HK-2 (cell line): ENCODE measurements around the gene DISP2.

Experiments used
- DNase-seq: peaks from one replicate; pipeline ENCODE4 v3.0.0-alpha.2; 2018; ENCODE audit not compliant: unreplicated experiment

The DISP2 gene

GRCh38 chr15:40365624-40366456 lies 7.8 kb downstream of the DISP2 start:
- DNase-seq = no peak

- no peak for DNase-seq
Observed at GRCh38 chr15:40366457-40367370, 8.7 kb downstream of the DISP2 start.

GRCh38 chr15:40367371-40367685 lies 9.3 kb downstream of the DISP2 start:
- DNase-seq = no peak

- peak; percentile 83 for DNase-seq
Observed at GRCh38 chr15:40367686-40368611, 9.9 kb downstream of the DISP2 start.

- DNase-seq = no peak
Observed at GRCh38 chr15:40368719-40369473, 10.9 kb downstream of the DISP2 start.

- no peak for DNase-seq
Observed at GRCh38 chr15:40369474-40369869, 11.5 kb downstream of the DISP2 start.

- DNase-seq = no peak
Observed at GRCh38 chr15:40369971-40370370, 12.0 kb downstream of the DISP2 start.

- DNase-seq = no peak
Observed at GRCh38 chr15:40372981-40373380, 15.0 kb downstream of the DISP2 start.

- no peak for DNase-seq
Observed at GRCh38 chr15:40377606-40378005, 19.6 kb downstream of the DISP2 start.

- DNase-seq = no peak
Observed at GRCh38 chr15:40379374-40379773, 21.4 kb downstream of the DISP2 start.

- peak; percentile 49 for DNase-seq
Observed at GRCh38 chr15:40379853-40380252, 21.8 kb downstream of the DISP2 start.

GRCh38 chr15:40380636-40381035 lies 22.6 kb downstream of the DISP2 start:
- DNase-seq = no peak

- no peak for DNase-seq
Observed at GRCh38 chr15:40381818-40382529, 24.0 kb downstream of the DISP2 start.

GRCh38 chr15:40382580-40383456 lies 24.8 kb downstream of the DISP2 start, which contains the start of gene KNSTRN:
TSS of gene KNSTRN (plus strand) at chr15:40382721. CDS start at chr15:40382836, 115 bp downstream.
- peak; percentile 83 for DNase-seq

- no peak for DNase-seq
Observed at GRCh38 chr15:40386480-40386879, 28.5 kb downstream of the DISP2 start.

GRCh38 chr15:40388941-40389823 lies 31.2 kb downstream of the DISP2 start:
- no peak for DNase-seq

- no peak for DNase-seq
Observed at GRCh38 chr15:40389824-40390595, 32.0 kb downstream of the DISP2 start.
